GM19324 (cell line): ENCODE data around the gene RASA3.
"Not testable (repeated sequence)": the region's sequence is repeated elsewhere in the genome, so short reads cannot be mapped to it uniquely, and the experiment has no call there.

ENCODE experiments used
- ATAC-seq: cut with Tn5 transposase; IDR thresholded peaks from one replicate; pipeline ENCODE4 v1.9.1; 2021; ENCODE audit warnings: mild to moderate bottlenecking, moderate library complexity; ENCODE audit not compliant: unreplicated experiment, low FRiP score

Gene RASA3

DNA sequence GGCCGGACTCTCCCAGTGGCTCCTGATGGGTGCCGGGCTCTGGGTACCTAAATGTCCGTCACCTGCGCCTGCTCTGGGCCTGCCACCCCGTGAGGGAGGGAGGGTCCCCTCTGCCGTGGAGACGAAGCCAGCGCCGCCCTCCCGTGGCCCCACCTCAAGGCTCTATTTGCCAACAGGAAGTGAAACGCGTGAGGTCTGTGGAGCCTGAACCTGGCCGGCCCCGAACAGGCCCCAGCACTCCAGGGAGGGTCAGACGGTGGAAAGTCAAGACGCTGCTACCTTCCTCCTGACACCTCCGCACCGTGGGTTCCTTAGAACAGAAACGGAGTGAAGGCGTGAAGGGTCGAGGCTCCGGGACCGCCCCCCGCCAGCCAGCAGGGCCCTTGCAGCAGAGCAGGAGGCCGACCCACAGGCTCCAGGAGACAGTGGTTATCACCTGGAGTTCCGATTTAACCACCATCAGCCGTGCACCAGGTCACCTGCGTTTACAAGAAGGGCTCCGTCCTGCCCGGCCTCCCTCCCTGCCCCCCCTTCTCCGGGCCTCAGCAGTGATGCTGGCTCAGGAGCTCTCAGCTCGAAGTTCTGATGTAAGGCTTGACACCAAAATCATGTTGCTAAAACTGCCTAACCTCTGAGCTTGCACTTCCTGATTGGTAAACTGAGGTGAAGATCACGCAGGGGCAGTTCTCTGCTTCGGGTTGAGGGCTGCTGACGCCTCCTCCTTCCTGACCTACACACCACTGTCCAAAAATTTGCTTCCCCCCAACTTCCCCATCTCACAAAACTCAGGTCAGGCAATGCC, 107.6 kb downstream of the RASA3 start:
- ATAC-seq, result peak; percentile 64

DNA sequence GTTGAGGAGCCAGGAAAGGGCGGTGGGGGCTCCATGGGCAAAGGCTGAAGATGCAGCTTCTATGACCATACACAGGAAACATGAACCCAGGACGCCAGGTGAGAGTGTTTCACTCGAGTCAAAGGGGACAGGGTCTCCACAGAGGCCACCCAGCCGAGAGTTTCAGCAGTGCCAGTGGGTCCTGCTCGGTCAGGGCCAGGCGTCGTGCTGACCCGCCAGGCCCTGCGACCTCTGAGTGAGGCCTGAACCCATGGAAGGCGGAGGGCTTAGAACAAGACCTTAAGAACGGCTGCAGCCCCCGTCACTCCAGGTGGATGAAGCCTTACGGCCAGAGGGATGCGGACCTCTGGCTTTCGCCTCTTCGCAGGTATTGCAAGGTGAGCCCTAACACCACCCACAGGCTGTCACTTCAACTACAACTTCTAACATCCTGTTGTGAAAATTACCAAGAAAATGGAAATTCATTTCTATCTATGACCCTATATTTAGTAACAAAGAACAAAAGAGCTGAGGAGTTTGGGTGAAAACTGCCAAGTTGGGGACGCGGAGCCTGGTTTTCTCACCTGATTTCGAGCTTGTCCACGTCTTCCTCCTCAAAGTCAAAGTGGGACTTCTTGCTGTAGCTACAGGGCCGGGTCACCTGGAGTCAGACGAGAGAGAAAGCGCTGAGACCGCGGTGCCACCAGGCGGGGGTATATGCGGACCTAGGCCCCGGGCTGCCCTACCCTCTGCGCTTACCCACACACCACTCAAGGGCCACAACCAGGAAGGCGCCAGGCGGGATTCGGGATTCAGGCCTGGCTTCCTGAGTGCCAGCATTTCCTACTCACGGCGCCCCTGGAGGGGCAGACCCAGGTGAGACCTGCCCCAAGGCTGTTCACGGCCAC, 108.5 kb downstream of the RASA3 start:
- ATAC-seq, result no peak

- ATAC-seq, result no peak
These were observed 109.5 kb downstream of the RASA3 start for GRCh38 chr13:114022876-114023275.

DNA sequence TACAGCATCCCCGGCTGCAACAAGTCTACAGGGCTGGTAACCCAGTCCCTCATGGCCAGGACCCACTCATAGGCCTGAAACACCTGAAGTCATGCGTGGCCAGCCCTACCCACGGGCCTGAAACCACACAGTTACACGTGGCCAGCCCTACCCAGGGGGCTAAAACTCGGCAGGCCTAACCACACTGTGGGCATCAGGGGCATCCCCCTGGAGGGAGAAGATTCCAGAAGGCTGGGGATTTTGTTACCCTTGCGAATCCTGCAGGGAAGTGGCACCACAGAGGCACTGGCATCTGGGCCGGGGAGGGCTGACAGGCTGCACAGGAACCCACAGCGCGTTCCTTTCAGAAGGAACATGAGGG, 110.1 kb downstream of the RASA3 start:
- no peak for ATAC-seq

DNA sequence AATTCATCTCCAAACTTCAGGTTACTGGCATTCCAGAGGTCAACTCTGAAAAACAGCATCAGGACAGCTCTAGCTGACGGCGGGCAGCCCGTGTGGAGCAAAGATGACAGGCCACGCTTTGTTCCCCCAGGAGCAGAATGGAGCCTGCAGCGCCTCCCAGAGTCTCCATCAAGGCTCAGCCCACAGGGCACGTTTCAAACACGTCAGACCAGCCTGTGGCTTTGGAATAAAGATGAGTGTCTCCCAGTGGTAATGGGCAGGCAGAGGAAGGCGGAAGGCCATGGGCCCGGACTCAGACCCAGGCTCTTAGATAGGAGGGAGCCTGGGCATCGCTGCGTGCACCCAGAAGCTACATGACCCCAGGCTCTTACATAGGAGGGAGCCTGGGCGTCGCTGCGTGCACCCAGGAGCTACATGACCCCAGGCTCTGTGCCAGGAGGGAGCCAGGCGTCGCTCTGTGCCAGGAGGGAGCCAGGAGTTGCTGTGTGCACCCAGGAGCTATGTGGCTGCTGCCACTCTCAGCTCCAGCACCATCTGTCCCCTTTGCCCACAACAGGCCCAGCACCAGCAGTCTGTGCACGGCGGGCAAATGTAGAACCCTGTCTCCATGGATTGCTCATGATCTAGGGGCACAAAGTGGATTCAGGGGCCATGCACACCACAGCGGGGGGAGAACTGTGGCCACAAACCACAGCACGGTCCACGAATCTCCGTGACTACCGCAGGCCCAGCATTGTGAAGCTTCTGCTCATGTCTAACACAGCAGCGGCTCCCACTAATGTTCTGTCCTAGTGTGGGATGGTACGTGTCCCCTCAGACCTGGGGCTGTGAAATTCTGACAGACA, 110.7 kb downstream of the RASA3 start:
- ATAC-seq, result no peak

- no peak for ATAC-seq
These were observed 111.5 kb downstream of the RASA3 start for GRCh38 chr13:114020750-114021463.

- ATAC-seq, result not testable (repeated sequence)
These were observed 112.3 kb downstream of the RASA3 start for GRCh38 chr13:114020134-114020533.

GRCh38 chr13:114019367-114019766, 113.1 kb downstream of the RASA3 start:
- no peak for ATAC-seq

GRCh38 chr13:114018461-114019055, 113.9 kb downstream of the RASA3 start:
- no peak for ATAC-seq

DNA sequence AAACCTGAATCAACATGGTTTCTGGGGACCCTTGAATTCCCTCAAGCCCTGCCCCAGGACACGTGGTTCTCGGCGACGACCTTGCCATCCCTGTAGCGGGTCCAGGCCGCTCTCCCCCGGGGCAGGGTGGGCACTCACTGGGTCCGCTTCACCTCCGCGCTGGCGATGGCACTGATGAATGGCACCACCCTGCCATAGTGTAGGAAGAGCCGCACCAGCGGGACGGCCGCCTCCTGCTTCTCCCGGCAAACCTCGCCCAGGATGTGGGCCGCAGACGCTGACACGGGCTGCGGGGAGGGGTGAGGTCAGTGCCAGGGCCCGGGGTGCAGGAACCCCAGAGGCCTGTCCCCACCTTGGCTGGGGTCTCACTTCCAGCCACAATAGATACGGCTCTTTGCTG, 114.5 kb downstream of the RASA3 start:
- no peak for ATAC-seq

- no peak for ATAC-seq
These were observed 115.3 kb downstream of the RASA3 start for GRCh38 chr13:114017028-114017630.

- ATAC-seq, result no peak
These were observed 115.9 kb downstream of the RASA3 start for GRCh38 chr13:114016321-114017027.

GRCh38 chr13:114015969-114016295, 116.5 kb downstream of the RASA3 start:
- no peak for ATAC-seq

GRCh38 chr13:114015111-114015968, 117.1 kb downstream of the RASA3 start:
- no peak for ATAC-seq

DNA sequence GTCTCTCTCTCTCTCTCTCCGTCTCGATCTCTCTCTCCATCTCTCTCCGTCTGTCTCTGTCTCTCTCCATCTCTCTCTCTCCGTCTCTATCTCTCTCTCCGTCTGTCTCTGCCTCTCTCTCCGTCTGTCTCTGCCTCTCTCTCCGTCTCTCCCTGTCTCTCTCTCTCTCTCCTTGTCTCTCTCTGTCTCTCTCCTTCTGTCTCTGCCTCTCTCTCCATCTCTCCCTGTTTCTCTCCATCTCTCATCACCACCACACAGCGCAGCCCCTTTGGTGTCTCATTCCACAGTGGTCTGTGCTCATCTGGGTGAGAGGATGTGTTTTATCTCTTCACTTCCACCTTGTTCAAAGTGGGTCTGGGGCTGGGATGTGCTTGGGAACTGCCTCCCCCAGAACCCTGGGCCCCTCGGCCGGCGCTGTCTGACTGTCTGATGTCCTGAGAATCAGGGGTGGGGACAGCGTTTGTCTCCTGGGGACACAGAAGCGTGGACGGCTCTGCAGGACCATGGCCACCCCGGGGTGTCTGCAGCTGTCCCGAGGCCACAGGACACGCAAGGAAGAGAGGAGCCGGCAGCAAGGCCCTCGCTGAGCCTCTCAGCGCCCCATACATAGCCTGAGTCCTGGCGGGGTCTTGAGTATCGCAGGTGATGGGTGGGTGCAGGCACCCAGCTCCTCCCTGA, 118.3 kb downstream of the RASA3 start:
- no peak for ATAC-seq

GRCh38 chr13:114013336-114013735, 119.1 kb downstream of the RASA3 start:
- no peak for ATAC-seq

DNA sequence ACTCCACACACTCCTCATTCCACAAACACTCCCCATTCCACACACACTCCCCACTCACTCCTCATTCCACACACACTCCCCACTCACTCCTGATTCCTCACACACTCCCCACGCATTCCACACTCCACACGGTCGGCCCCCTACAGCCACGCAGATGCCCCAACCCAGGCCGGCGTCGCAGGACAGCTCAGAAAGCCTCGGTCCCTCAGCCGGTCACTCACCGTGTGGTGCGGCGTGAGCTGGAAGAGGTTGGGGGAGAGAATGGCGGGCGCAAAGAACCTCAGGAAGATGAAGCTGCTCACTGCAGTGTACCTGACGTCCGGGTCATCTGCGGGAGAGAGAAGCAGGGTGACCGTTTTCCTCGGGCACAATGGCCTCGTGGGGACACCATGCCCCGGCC, 119.5 kb downstream of the RASA3 start:
- ATAC-seq, result no peak
